Astrocyte (in vitro differentiated cells and primary cell): ENCODE measurements around the gene KHSRP.

ENCODE experiments used
- EZH2 ChIP-seq: IDR thresholded peaks from 2 replicates; pipeline ENCODE4 v1.6.1; 2012; ENCODE audit warnings: mild to moderate bottlenecking, low read length, inconsistent platforms; ENCODE audit not compliant: insufficient read depth
- TF ChIP-seq, protein P1 (sequence below): IDR thresholded peaks from 2 replicates; pipeline ENCODE4 v1.5.1; 2011; ENCODE audit warnings: low read depth, mild to moderate bottlenecking, inconsistent platforms, low read length, moderate library complexity; ENCODE audit not compliant: insufficient read depth

DNA sequence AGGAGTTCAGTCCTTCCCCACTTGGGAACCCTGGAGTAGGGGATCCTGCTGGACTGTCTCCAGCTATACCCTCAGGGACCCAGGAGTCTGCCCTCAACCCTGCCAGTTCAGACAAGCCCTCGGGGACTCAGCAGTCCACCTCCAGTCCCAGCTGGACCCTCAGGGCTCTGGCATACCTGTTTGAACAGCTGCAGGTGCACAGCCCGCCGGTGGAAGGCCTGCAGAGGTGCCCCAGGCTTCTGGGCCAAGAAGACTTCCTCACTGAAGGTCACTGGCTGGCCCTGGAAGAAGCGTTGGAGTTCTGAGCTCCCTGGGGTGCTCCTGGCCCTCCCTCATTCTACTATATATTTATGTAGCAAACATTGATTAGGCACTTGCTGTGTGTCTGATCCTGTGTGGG lies 48.1 kb upstream of the KHSRP start:
- TF ChIP-seq, protein P1, sequence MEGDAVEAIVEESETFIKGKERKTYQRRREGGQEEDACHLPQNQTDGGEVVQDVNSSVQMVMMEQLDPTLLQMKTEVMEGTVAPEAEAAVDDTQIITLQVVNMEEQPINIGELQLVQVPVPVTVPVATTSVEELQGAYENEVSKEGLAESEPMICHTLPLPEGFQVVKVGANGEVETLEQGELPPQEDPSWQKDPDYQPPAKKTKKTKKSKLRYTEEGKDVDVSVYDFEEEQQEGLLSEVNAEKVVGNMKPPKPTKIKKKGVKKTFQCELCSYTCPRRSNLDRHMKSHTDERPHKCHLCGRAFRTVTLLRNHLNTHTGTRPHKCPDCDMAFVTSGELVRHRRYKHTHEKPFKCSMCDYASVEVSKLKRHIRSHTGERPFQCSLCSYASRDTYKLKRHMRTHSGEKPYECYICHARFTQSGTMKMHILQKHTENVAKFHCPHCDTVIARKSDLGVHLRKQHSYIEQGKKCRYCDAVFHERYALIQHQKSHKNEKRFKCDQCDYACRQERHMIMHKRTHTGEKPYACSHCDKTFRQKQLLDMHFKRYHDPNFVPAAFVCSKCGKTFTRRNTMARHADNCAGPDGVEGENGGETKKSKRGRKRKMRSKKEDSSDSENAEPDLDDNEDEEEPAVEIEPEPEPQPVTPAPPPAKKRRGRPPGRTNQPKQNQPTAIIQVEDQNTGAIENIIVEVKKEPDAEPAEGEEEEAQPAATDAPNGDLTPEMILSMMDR, result no peak
- no peak for TF ChIP-seq EZH2
